GM06990 (cell line): Measurements from ENCODE around the gene ERFE.
A peak's percentile ranks its signal among the peaks of the same experiment; 100 is the strongest.

Experiments
- DNase-seq: peaks from one replicate; pipeline ENCODE4 v3.0.0-alpha.2; 2011; ENCODE audit not compliant: insufficient read length; ENCODE audit errors: extremely low read depth
- H3K27me3 ChIP-seq: replicated peaks from 2 replicates; pipeline ENCODE4 v1.6.0; 2011; ENCODE audit warnings: low read length; ENCODE audit not compliant: control insufficient read depth, insufficient read depth
- H3K36me3 ChIP-seq: 2 replicates; pipeline ENCODE4 v1.5.1; 2011; ENCODE audit warnings: low read length; ENCODE audit not compliant: control insufficient read depth, insufficient read depth
- H3K4me3 ChIP-seq: replicated peaks from 2 replicates; pipeline ENCODE4 v1.5.1; 2011; ENCODE audit warnings: low read depth, mild to moderate bottlenecking, control low read depth, low read length
- CTCF ChIP-seq: IDR thresholded peaks from 2 replicates; pipeline ENCODE4 v1.5.1; 2011; ENCODE audit warnings: low read length, control low read depth, mild to moderate bottlenecking, inconsistent platforms; ENCODE audit not compliant: insufficient read depth, poor library complexity, severe bottlenecking

The ERFE gene

GRCh38 chr2:238151628-238152235 is 7.0 kb upstream of the ERFE start:
- TF ChIP-seq CTCF = no peak
- DNase-seq = no peak
- Histone ChIP-seq H3K27me3 (no peaks in the 10 kb centered on the region), H3K36me3 (no peaks in the 10 kb centered on the region), H3K4me3 (no peak overlapping the region)

GRCh38 chr2:238152771-238153688 is 5.7 kb upstream of the ERFE start:
- Histone ChIP-seq H3K36me3 (no peaks in the 10 kb centered on the region), H3K27me3 (no peaks in the 10 kb centered on the region), H3K4me3 (no peak overlapping the region)
- no peak for DNase-seq
- peak; percentile 40 for TF ChIP-seq CTCF

GRCh38 chr2:238154570-238154969 is 4.2 kb upstream of the ERFE start:
- no peak for TF ChIP-seq CTCF

GRCh38 chr2:238155051-238155760 is 3.6 kb upstream of the ERFE start:
- H3K4me3 ChIP-seq = no peak overlapping the region
- DNase-seq = no peak
- no peak for TF ChIP-seq CTCF
- no peaks in the 10 kb centered on the region for H3K36me3 ChIP-seq
- H3K27me3 ChIP-seq = no peaks in the 10 kb centered on the region

More at GRCh38 chr2:238154570-238154969, 4.2 kb upstream of the ERFE start:
- Histone ChIP-seq H3K4me3 (no peak overlapping the region), H3K27me3 (no peaks in the 10 kb centered on the region), H3K36me3 (no peaks in the 10 kb centered on the region)
- DNase-seq = no peak

- no peak for DNase-seq
- no peaks in the 10 kb centered on the region for H3K36me3 ChIP-seq
- no peak for TF ChIP-seq CTCF
- H3K4me3 ChIP-seq = no peak overlapping the region
- H3K27me3 ChIP-seq = no peaks in the 10 kb centered on the region
Measured at GRCh38 chr2:238155761-238156694, 2.7 kb upstream of the ERFE start.
